Upper lobe of right lung (tissue), 1 donor: ENCODE results near the gene TNPO2. TPM values are rescaled to one million over a fixed set of nuclear protein-coding genes. Genes with fewer than 3 reads are reported as not detected.
"Not testable (repeated sequence)": the region's sequence is repeated elsewhere in the genome, so short reads cannot be mapped to it uniquely, and the experiment has no call there.

Experiments used
- ATAC-seq: fragments of 200-7000 bp; cut with Tn5 transposase; one replicate; pipeline ENCODE4 v1.9.1; 2020; ENCODE audit warnings: mild to moderate bottlenecking, moderate library complexity
- DNase-seq: peaks from one replicate; pipeline ENCODE4 v3.0.0-alpha.2; 2020
- H3K27ac ChIP-seq: fragments of 200-600 bp; one replicate; pipeline ENCODE4 v1.8.0; 2022
- H3K27me3 ChIP-seq: fragments of 200-600 bp; one replicate; pipeline ENCODE4 v1.8.0; 2022; ENCODE audit warnings: mild to moderate bottlenecking
- H3K36me3 ChIP-seq: fragments of 200-600 bp; one replicate; pipeline ENCODE4 v1.8.0; 2022
- H3K4me1 ChIP-seq: fragments of 200-600 bp; one replicate; pipeline ENCODE4 v1.8.0; 2022
- H3K4me3 ChIP-seq: fragments of 200-600 bp; one replicate; pipeline ENCODE4 v1.8.0; 2022; ENCODE audit warnings: mild to moderate bottlenecking
- H3K9me3 ChIP-seq: fragments of 200-600 bp; one replicate; pipeline ENCODE4 v1.8.0; 2022
- intact Hi-C: fragments of 100-400 bp; cut with DNase I; formaldehyde crosslinking; loops from one replicate; pipeline ENCODE4 v1.11.0; 2022
- total RNA-seq: library from RNA; stranded (reverse); fragmentation: NEBNext Ultra II Directional; extraction: Animal tissue kit (Norgen Biotek cat#: 25700); gene quantifications from one replicate; pipeline ENCODE4 v1.2.1, GENCODE V29; 2021
- TF ChIP-seq, protein P1 (sequence below): fragments of 200-600 bp; IDR thresholded peaks from one replicate; pipeline ENCODE4 v1.8.0; 2022; ENCODE audit warnings: antibody characterized with exemption
- donor health status: DM: no; HTN: yes; CAD: no; lungs with severe emphysema.

Gene TNPO2
- total RNA-seq, 1 donor from 2014 or later, result 49.0 TPM

DNA sequence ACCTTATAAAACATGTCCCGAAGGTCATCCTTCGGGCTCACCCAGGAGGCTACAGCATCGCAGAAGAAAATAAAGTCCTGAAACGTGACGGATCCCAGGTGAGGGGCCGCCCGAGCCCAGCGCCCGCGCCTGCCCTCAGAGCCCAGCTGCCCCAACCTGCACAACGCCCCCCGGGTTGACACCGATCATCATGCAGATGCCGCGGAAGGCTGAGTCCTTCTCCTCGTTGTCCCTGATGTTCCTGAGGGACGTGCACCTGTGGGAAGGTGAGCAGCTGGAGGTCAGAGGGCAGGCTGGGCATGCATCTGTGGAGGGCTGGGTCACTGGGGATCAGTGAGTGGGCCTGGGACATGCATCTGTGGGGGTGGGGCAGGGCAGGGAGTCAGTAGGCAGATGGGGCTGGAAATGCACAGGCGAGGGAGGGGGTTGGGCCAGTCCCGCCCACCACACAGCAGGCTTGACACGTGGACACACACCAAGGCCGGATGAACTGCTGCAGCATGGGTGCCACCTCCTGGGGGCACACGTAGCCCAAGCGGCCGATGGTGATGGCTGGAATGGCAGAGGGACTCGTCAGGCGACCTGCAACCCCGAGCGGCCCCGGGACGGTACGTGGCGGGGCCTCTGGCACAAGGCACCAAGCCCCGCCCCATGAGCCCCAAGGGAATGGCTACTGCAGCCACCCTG lies 22.0 kb downstream of the TNPO2 start:
- Histone ChIP-seq H3K9me3 (no peaks in the 10 kb centered on the region), H3K27ac (no peak overlapping the region), H3K27me3 (no peaks in the 10 kb centered on the region), H3K36me3 (peaks cover 70% of the 10 kb centered on the region), H3K4me3 (no peak overlapping the region), H3K4me1 (no peaks in the 10 kb centered on the region)
- intact Hi-C loops, result no loop called here
- TF ChIP-seq, protein P1, sequence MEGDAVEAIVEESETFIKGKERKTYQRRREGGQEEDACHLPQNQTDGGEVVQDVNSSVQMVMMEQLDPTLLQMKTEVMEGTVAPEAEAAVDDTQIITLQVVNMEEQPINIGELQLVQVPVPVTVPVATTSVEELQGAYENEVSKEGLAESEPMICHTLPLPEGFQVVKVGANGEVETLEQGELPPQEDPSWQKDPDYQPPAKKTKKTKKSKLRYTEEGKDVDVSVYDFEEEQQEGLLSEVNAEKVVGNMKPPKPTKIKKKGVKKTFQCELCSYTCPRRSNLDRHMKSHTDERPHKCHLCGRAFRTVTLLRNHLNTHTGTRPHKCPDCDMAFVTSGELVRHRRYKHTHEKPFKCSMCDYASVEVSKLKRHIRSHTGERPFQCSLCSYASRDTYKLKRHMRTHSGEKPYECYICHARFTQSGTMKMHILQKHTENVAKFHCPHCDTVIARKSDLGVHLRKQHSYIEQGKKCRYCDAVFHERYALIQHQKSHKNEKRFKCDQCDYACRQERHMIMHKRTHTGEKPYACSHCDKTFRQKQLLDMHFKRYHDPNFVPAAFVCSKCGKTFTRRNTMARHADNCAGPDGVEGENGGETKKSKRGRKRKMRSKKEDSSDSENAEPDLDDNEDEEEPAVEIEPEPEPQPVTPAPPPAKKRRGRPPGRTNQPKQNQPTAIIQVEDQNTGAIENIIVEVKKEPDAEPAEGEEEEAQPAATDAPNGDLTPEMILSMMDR, result no peak
- ATAC-seq (no peak), DNase-seq (no peak)

DNA sequence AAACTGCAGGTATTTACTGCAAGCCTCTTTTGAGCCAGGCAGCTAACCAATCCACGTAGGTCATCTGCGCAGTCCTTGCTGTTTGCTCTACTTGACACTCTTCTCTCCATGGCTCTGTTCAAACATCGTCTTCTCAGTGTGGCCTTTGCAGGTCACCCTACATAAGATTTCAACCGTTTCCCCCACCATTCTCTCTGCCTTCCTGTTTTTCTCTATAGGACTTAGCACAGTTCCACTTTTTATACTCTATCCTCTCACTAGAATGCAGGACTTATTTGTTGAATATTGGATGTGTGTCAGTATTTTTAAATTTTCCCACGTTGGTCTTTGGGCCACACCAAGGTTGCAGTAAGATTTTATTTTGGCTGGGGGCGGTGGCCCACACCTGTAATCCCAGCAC lies 25.6 kb downstream of the TNPO2 start:
- Histone ChIP-seq H3K36me3 (peaks cover 34% of the 10 kb centered on the region), H3K27me3 (no peaks in the 10 kb centered on the region), H3K9me3 (no peaks in the 10 kb centered on the region), H3K4me3 (no peak overlapping the region), H3K4me1 (peaks cover 6% of the 10 kb centered on the region), H3K27ac (no peak overlapping the region)
- no peak for DNase-seq
- intact Hi-C loops, result no loop called here
- TF ChIP-seq, protein P1, result no peak
- no peak for ATAC-seq

DNA sequence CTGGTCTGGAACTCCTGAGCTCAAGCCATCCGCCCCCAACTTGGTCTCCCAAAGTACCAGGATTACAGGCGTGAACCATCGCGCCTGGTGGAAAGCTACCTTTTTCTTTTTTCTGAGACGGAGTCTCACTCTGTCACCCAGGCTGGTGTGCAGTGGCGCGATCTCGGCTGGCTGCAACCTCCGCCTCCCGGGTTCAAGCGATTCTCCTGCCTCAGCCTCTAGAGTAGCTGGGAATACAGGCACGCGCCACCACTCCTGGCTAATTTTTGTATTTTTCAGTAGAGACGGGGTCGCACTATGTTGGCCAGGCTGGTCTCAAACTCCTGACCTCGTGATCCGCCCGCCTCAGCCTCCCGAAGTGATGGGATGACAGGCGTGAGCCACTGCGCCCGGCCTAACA lies 26.3 kb downstream of the TNPO2 start:
- peak overlapping the region; percentile 93 for H3K4me3 ChIP-seq
- H3K27ac ChIP-seq, H3K27me3 ChIP-seq, intact Hi-C loops, H3K4me1 ChIP-seq, ATAC-seq, DNase-seq, H3K9me3 ChIP-seq: not testable (repeated sequence)
- peaks cover 27% of the 10 kb centered on the region for H3K36me3 ChIP-seq

DNA sequence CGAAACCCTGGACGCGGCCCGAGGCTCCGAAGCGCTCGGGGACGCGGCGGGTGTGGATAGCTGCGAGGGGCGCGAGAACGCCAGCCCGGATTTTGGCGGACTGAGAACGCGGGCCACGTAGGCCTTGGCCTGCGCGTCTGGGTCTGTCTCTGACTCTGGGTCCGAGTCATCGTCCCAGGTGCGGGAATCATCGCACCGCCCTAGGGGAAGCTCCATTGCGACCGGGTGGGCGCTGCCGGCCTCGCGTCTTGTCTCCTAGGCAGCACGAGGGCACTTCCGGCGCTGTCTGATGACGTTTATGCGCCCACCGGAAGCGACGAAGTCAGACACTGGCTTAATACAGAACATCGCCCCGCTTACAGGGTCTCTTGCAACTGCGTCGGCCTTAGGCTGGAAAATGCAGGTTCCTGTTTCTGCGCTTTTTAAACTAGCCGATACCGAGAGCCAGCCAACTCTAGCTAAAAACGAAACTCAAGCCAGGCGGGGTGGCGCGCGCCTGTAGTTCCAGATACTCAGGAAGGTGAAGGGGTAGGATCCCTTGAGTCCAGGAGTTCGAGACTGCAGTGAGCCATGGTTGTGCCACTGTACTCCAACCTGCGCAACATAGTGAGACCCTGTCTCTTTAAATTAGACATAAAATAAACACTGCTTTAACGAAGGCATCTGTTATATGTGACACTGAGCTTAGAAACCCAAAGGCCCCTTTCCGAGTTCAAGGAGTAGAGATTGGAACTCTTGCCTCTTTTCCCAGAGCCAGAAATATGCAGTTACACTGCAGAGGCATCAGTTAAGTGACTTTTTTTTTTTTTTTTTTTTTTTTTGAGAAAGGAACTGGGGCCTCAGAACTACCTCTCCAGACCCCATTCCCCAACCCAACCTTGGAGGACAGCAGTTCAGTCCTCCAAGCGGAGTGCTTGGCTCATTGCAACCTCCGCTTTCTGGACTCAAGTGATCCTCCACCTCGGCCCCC lies 27.1 kb downstream of the TNPO2 start, which contains the start of gene FBXW9:
Gene FBXW9, minus strand, starts transcription at position 266 of the 970 bp plus-strand sequence. Its CDS starts 50 bp downstream, at position 216.
- no peaks in the 10 kb centered on the region for H3K9me3 ChIP-seq
- ATAC-seq (peak; percentile 93), DNase-seq (peak; percentile 97)
- TF ChIP-seq, protein P1, result no peak
- peaks cover 19% of the 10 kb centered on the region for H3K36me3 ChIP-seq
- peak within 1 kb of the TSS; percentile 93 for H3K4me3 ChIP-seq
- H3K4me1 ChIP-seq, result peaks cover 6% of the 10 kb centered on the region
- no peaks in the 10 kb centered on the region for H3K27me3 ChIP-seq
- intact Hi-C loops, result no loop called here
- peak within 1 kb of the TSS; percentile 89 for H3K27ac ChIP-seq

DNA sequence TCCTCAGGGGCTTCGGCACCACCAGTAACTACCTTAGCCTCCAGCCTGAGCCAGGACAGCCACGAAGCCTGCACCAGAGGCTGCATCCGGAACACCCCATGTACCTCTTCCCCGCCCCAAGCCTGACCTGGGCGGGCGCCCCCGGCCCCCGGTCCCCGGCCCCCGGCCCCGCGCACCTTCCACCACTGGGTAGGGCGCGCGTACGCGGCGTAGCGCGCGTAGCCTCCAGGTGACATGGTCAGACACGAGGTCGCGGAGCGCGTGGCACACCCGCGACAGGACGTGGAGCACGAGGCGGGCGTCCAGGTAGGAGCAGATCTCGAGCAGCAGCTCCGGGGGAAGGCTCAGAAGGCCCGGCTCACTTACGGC lies 27.8 kb downstream of the TNPO2 start:
- ATAC-seq (peak; percentile 5), DNase-seq (no peak)
- Histone ChIP-seq H3K4me3 (peak overlapping the region; percentile 93), H3K27ac (peak overlapping the region; percentile 89), H3K36me3 (peaks cover 12% of the 10 kb centered on the region), H3K9me3 (no peaks in the 10 kb centered on the region), H3K4me1 (peaks cover 6% of the 10 kb centered on the region), H3K27me3 (no peaks in the 10 kb centered on the region)
- intact Hi-C loops, result no loop called here
- TF ChIP-seq, protein P1, result no peak

DNA sequence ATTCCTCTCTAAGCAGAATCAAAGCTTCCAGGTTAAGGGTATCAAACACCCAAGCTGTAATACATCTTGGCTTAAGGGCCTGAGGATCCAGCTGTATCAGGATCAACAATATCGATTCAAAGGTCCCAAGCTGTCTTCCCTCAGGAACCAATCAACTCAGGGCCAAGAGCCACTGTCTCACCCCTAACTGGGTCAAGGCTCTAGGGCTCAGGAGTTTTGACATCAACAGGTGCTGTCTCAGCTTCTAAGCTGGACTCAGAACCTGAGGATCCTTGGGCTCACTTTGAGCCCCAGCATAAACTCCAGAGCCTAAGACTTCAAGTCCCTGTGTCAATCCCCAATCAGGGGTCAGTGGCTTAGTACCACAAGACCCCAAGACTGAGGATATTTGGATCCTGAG lies 28.2 kb downstream of the TNPO2 start:
- ATAC-seq (no peak), DNase-seq (no peak)
- peaks cover 6% of the 10 kb centered on the region for H3K4me1 ChIP-seq
- no peaks in the 10 kb centered on the region for H3K27me3 ChIP-seq
- H3K27ac ChIP-seq, result peak overlapping the region; percentile 89
- H3K36me3 ChIP-seq, result peaks cover 8% of the 10 kb centered on the region
- intact Hi-C loops, result no loop called here
- TF ChIP-seq, protein P1, result no peak
- H3K4me3 ChIP-seq, result peak overlapping the region; percentile 93
- H3K9me3 ChIP-seq, result no peaks in the 10 kb centered on the region
